IgD-negative memory B cell (primary cell): ENCODE results near the gene RWDD2A. TPM values are rescaled to one million over a fixed set of nuclear protein-coding genes. Genes with fewer than 3 reads are reported as not detected.
A peak's percentile ranks its signal among the peaks of the same experiment; 100 is the strongest.
"Not testable (repeated sequence)": the region's sequence is repeated elsewhere in the genome, so short reads cannot be mapped to it uniquely, and the experiment has no call there.

Experiments used
- H3K27ac Mint-ChIP-seq, 3 donors: one replicate each; pipeline ENCODE4 v1.8.0; 2020 to 2022; ENCODE audit warnings: mild to moderate bottlenecking in 3 of 3, mixed read lengths in 3 of 3, moderate library complexity in 1 of 3
- H3K27me3 Mint-ChIP-seq: one replicate; pipeline ENCODE4 v1.8.0; 2021; ENCODE audit warnings: mixed read lengths
- H3K36me3 Mint-ChIP-seq: one replicate; pipeline ENCODE4 v1.8.0; 2020; ENCODE audit warnings: mild to moderate bottlenecking, mixed read lengths
- H3K4me1 Mint-ChIP-seq, 3 donors: one replicate each; pipeline ENCODE4 v1.8.0; 2020 to 2022; ENCODE audit warnings: mixed read lengths in 3 of 3, mild to moderate bottlenecking in 1 of 3
- H3K4me3 Mint-ChIP-seq, 4 donors: one replicate each; pipeline ENCODE4 v1.8.0; 2020 to 2022; ENCODE audit warnings: mild to moderate bottlenecking in 4 of 4, mixed read lengths in 4 of 4, moderate library complexity in 3 of 4
- H3K9me3 Mint-ChIP-seq, 3 donors: one replicate each; pipeline ENCODE4 v1.8.0; 2020 to 2021; ENCODE audit warnings: mixed read lengths in 3 of 3, mild to moderate bottlenecking in 1 of 3
- polyA plus RNA-seq: library from polyadenylated mRNA; unstranded; fragments of 300-500 nt; fragmentation: Illumina TruSeq; gene quantifications from one replicate; pipeline ENCODE4 v1.2.3, GENCODE V29; 2021

Gene RWDD2A
- polyA plus RNA-seq, 1 donor from 2014 or later: 1.8 TPM

DNA sequence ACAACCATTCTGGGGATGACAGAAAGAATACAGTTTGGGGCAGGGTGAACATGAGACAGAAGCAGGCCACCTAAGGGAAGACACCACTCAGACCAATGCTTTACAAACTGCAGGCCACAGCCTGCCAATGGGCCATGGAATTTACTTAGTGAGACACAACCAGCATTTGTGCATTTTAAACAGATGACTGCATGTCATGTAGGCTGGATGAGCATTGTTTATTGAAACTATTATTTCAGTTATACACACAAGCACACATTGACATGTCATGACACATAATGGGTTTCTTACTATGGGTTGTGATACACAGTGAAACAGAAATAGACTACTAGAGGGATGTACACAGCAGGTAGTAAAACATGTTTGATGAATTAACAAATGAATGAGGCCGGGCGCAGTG lies 8.1 kb upstream of the RWDD2A start:
- peaks cover 7% of the 10 kb centered on the region for H3K36me3 Mint-ChIP-seq

GRCh38 chr6:83188501-83188900 lies 4.7 kb upstream of the RWDD2A start:
- H3K4me1 Mint-ChIP-seq: peaks cover 12 to 16% (median 12%) of the 10 kb centered on the region in 3 donors
- H3K4me3 Mint-ChIP-seq: no peak overlapping the region
- H3K9me3 Mint-ChIP-seq: no peaks in the 10 kb centered on the region
- no peak overlapping the region for H3K27ac Mint-ChIP-seq
- H3K27me3 Mint-ChIP-seq: no peaks in the 10 kb centered on the region
- no peaks in the 10 kb centered on the region for H3K36me3 Mint-ChIP-seq

More for the DNA sequence above, 8.1 kb upstream of the RWDD2A start:
- Mint-ChIP-seq H3K4me1 (peaks cover 0 to 5% (median 2%) of the 10 kb centered on the region in 3 donors), H3K27ac (no peak overlapping the region), H3K4me3 (no peak overlapping the region), H3K9me3 (no peaks in the 10 kb centered on the region), H3K27me3 (no peaks in the 10 kb centered on the region)

DNA sequence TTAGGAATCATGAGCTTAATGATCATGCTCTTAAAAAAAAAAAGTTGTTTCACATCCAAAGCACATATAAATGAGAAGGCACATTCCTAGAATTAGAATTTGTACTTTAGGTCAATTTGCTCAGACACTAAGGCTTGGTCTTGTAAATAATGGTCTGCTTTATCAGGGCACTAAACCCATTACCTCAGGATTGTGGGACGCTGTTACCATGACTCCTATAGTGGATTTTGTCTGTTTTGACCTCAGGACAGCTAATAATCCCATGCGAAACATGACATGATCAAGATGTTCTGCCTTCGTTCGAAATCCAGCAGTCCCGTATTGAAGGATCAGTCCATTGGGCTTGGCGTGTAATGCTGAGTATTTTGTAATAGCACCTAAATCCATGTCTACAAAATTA lies 2.5 kb upstream of the RWDD2A start:
- Mint-ChIP-seq H3K27ac (peak overlapping the region in 1 of 3 donors; percentile 79), H3K36me3 (no peaks in the 10 kb centered on the region), H3K27me3 (no peaks in the 10 kb centered on the region), H3K4me1 (peaks cover 18 to 26% (median 26%) of the 10 kb centered on the region in 3 donors), H3K9me3 (no peaks in the 10 kb centered on the region), H3K4me3 (peak overlapping the region in 1 of 4 donors; percentile 86)

DNA sequence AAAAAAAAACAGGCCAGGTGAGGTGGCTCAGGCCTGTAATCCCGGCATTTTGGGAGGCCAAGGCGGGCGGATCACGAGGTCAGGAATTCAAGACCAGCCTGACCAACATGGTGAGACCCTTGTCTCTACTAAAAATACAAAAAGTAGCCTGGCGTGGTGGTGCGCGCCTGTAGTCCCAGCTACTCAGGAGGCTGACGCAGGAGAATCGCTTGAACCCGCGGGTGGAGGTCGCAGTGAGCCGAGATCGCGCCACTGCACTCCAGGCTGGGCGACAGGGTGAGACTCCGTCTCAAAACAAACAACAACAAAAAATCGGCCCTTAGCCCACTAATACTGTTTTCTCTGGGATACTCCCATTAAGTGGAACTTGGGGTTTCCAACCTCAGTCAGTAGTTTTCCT lies 1.2 kb upstream of the RWDD2A start:
- not testable (repeated sequence) for H3K9me3 Mint-ChIP-seq, H3K36me3 Mint-ChIP-seq, H3K27me3 Mint-ChIP-seq
- Mint-ChIP-seq H3K27ac (peak overlapping the region in 2 of 3 donors; percentile 95 to 98), H3K4me1 (peaks cover 18 to 31% (median 31%) of the 10 kb centered on the region in 3 donors), H3K4me3 (peak overlapping the region; percentile 90 to 100 (median 96))

GRCh38 chr6:83192456-83192855 lies 701 bp upstream of the RWDD2A start:
- peaks cover 18 to 31% (median 31%) of the 10 kb centered on the region in 3 donors for H3K4me1 Mint-ChIP-seq
- no peaks in the 10 kb centered on the region for H3K27me3 Mint-ChIP-seq

GRCh38 chr6:83193747-83194566 lies 800 bp downstream of the RWDD2A start:
- Mint-ChIP-seq H3K27ac (peak overlapping the region; percentile 4 to 29 (median 4)), H3K4me1 (peaks cover 18 to 31% (median 31%) of the 10 kb centered on the region in 3 donors), H3K9me3 (no peaks in the 10 kb centered on the region), H3K27me3 (no peaks in the 10 kb centered on the region), H3K36me3 (no peaks in the 10 kb centered on the region), H3K4me3 (peak overlapping the region; percentile 90 to 100 (median 94))

More at GRCh38 chr6:83192456-83192855, 701 bp upstream of the RWDD2A start:
- Mint-ChIP-seq H3K27ac (peak overlapping the region; percentile 63 to 98 (median 95)), H3K36me3 (no peaks in the 10 kb centered on the region), H3K9me3 (no peaks in the 10 kb centered on the region), H3K4me3 (peak overlapping the region; percentile 90 to 100 (median 96))

- Mint-ChIP-seq H3K4me1 (peaks cover 6 to 18% (median 18%) of the 10 kb centered on the region in 3 donors), H3K27ac (no peak overlapping the region), H3K27me3 (no peaks in the 10 kb centered on the region), H3K36me3 (no peaks in the 10 kb centered on the region), H3K4me3 (no peak overlapping the region), H3K9me3 (no peaks in the 10 kb centered on the region)
These were observed 5.5 kb downstream of the RWDD2A start for GRCh38 chr6:83198486-83199172.

GRCh38 chr6:83199173-83199862 lies 6.2 kb downstream of the RWDD2A start:
- no peak overlapping the region for H3K27ac Mint-ChIP-seq
- H3K27me3 Mint-ChIP-seq: no peaks in the 10 kb centered on the region
- peaks cover 2 to 13% (median 13%) of the 10 kb centered on the region in 3 donors for H3K4me1 Mint-ChIP-seq
- no peak overlapping the region for H3K4me3 Mint-ChIP-seq
- no peaks in the 10 kb centered on the region for H3K36me3 Mint-ChIP-seq
- no peaks in the 10 kb centered on the region for H3K9me3 Mint-ChIP-seq

GRCh38 chr6:83199863-83200225 lies 6.7 kb downstream of the RWDD2A start:
- H3K4me3 Mint-ChIP-seq: no peak overlapping the region
- no peak overlapping the region for H3K27ac Mint-ChIP-seq
- H3K36me3 Mint-ChIP-seq: no peaks in the 10 kb centered on the region
- H3K9me3 Mint-ChIP-seq: no peaks in the 10 kb centered on the region
- no peaks in the 10 kb centered on the region for H3K27me3 Mint-ChIP-seq
- peaks cover 0 to 10% (median 9%) of the 10 kb centered on the region in 3 donors for H3K4me1 Mint-ChIP-seq

- Mint-ChIP-seq H3K4me1 (peaks cover 0 to 3% (median 0%) of the 10 kb centered on the region in 3 donors), H3K4me3 (no peak overlapping the region), H3K9me3 (no peaks in the 10 kb centered on the region), H3K27ac (no peak overlapping the region), H3K36me3 (peaks cover 2% of the 10 kb centered on the region), H3K27me3 (no peaks in the 10 kb centered on the region)
These were observed 8.9 kb downstream of the RWDD2A start for GRCh38 chr6:83202031-83202430.

DNA sequence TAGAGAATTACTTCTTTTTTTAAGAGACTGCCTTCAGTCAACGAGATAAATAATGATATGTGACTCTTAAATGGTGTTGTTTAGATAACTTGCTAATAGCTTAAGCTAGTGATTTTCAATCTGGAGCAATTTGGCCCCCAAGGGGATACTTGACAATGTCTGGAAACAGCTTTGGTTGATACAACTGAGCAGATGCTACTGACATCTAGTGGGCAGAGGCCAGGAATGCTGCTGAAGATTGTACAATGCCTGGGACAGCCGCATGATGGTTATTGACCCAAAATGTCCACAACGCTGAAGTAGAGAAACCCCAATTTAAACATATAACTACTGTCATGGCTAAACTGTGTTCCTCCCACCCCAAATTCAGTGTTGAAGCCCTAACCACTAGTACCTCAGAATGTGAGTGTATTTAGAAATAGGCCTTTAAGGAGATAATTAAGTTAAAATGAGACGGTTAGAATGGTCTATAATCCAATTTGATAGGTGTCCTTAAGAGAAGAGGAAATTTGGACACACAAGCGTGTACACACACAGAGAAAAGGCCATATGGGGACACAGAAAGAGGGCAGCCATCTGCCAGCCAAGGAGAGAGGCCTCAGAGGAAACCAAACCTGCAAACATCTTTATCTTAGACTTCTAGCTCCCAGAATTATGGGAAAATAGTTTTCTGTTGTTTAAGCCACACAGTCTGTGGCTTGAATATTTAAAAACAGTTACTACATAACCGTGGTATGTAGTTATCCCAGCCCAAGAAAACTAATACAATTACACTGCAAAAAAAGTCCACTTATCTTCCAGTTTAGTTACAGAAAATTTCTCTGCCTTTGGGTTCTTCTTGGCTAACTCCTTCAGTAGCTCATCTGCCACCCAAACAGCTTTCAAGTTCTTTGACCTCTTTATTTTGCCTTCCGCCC lies 22.2 kb downstream of the RWDD2A start:
- Mint-ChIP-seq H3K36me3 (no peaks in the 10 kb centered on the region), H3K9me3 (no peaks in the 10 kb centered on the region), H3K4me3 (no peak overlapping the region), H3K27me3 (peaks cover 4% of the 10 kb centered on the region), H3K4me1 (no peaks in the 10 kb centered on the region), H3K27ac (no peak overlapping the region)

DNA sequence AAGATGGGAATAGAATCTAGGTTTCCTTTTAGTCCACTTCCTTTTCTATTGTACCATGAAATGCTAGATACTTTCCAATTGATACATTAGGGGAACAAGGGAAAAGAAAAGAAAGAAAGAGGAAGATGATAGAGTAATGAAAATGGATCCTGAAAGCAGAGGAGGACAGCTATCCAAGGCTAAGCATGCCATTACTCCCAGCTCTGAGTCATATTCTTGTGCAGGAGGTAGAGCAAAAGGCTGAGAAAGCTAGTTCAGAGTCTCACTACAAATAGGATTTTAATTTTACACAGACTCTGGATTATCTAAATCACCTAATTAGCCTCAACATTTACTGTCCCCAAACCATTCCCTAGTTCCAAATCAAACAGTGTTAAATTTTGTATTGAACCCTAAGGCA lies 23.6 kb downstream of the RWDD2A start:
- H3K36me3 Mint-ChIP-seq: no peaks in the 10 kb centered on the region
- H3K4me1 Mint-ChIP-seq: no peaks in the 10 kb centered on the region
- H3K27ac Mint-ChIP-seq: peak overlapping the region in 1 of 3 donors; percentile 18
- H3K4me3 Mint-ChIP-seq: no peak overlapping the region
- H3K9me3 Mint-ChIP-seq: no peaks in the 10 kb centered on the region
- H3K27me3 Mint-ChIP-seq: no peaks in the 10 kb centered on the region

DNA sequence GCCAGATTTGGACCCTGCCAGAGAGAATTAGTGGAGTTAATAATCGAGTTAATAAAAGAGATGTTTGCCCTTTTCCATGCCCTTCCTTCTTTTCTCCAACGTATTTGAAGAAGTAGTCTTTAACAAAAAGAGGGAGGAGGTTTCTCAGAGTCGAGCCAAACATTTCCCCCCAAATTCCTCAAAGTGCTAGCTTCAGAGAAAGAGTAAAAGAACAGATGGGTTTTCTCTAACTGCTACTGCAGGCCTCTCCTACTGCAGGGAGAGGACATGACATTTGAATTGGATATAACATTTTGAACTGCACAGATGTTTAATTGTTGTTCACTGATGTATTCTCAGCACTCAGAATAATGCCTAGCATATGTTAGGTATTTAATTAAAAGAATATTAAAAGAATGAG lies 25.5 kb downstream of the RWDD2A start:
- no peaks in the 10 kb centered on the region for H3K4me1 Mint-ChIP-seq
- peaks cover 3% of the 10 kb centered on the region for H3K27me3 Mint-ChIP-seq
- H3K4me3 Mint-ChIP-seq: no peak overlapping the region
- no peak overlapping the region for H3K27ac Mint-ChIP-seq
- no peaks in the 10 kb centered on the region for H3K36me3 Mint-ChIP-seq
- H3K9me3 Mint-ChIP-seq: no peaks in the 10 kb centered on the region

GRCh38 chr6:83220121-83220520 lies 27.0 kb downstream of the RWDD2A start:
- no peak overlapping the region for H3K27ac Mint-ChIP-seq
- H3K36me3 Mint-ChIP-seq: no peaks in the 10 kb centered on the region
- H3K4me1 Mint-ChIP-seq: no peaks in the 10 kb centered on the region
- no peaks in the 10 kb centered on the region for H3K9me3 Mint-ChIP-seq
- H3K4me3 Mint-ChIP-seq: no peak overlapping the region
- peaks cover 3% of the 10 kb centered on the region for H3K27me3 Mint-ChIP-seq
